CD4-positive, alpha-beta T cell treated with Interleukin-17A for 1 hour (primary cell): Measurements from ENCODE around the gene SCNM1.
"Not testable (repeated sequence)": the region's sequence is repeated elsewhere in the genome, so short reads cannot be mapped to it uniquely, and the experiment has no call there.

Source experiments
- DNase-seq: peaks from one replicate; pipeline ENCODE4 v3.0.0-alpha.2; 2020

The SCNM1 gene

DNA sequence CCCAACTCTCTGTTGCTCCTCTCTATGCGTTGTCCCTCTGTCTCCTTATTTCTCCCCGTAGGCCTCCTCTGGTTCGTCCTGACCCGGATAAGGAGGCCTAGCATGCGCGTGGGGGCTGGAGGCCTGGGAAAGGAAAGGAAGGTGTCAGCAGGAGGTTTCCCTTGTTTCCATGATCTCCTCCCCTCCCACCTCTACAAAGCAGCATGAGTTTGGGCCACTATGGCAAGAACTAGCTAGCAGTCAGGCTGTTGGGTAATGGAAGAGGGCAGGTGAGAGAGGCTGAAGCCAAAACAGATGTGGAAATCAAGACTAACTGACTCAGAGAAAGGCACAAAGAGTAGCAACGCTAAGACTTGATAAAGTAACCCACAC lies 18.8 kb upstream of the SCNM1 start:
- no peak for DNase-seq

DNA sequence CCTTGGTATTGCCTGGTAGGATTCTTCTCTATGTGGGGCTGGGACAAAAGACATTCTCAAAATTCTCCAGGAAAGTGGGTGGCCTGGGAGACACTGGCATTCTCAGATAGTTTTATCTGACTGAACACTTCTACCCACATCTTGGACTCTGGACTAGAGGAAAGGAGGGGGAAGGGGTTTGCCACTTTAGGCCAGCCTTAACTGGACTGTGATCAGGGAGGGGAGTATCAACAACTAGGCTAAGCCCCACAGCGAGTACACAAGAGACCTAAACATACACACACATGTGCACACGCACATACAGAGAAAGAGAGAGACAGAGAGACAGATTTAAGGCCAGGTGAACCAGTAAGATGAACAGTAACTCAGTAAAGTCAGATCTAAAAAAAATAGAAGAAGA lies 18.3 kb upstream of the SCNM1 start:
- no peak for DNase-seq

DNA sequence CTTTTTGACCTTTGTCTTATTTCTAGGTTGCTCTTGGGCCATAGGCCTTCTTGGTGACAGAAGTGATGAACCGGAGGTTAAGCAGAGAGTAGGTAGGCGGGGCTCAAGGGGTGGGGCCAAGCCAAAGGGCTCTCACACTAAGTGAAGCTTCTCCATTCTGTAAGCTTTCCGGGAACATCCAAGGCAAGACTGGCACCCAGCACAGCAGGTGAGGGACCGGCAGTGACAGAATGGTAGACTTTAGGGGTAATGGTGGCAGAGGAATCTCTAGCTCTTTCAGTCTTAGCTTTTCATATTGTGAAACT lies 9.5 kb upstream of the SCNM1 start, which contains the start of gene TNFAIP8L2:
Gene TNFAIP8L2, plus strand, starts transcription at position 135 of the 305 bp plus-strand sequence. CDS start 2,049 bp downstream, outside the sequence.
- DNase-seq = peak; percentile 76

GRCh38 chr1:151157067-151157531 lies 8.8 kb upstream of the SCNM1 start:
- peak; percentile 74 for DNase-seq

- no peak for DNase-seq
These were observed 7.6 kb upstream of the SCNM1 start for GRCh38 chr1:151158326-151158725.

GRCh38 chr1:151158751-151159251 lies 7.1 kb upstream of the SCNM1 start:
- no peak for DNase-seq

- DNase-seq = no peak
These were observed 6.6 kb upstream of the SCNM1 start for GRCh38 chr1:151159373-151159772.

DNA sequence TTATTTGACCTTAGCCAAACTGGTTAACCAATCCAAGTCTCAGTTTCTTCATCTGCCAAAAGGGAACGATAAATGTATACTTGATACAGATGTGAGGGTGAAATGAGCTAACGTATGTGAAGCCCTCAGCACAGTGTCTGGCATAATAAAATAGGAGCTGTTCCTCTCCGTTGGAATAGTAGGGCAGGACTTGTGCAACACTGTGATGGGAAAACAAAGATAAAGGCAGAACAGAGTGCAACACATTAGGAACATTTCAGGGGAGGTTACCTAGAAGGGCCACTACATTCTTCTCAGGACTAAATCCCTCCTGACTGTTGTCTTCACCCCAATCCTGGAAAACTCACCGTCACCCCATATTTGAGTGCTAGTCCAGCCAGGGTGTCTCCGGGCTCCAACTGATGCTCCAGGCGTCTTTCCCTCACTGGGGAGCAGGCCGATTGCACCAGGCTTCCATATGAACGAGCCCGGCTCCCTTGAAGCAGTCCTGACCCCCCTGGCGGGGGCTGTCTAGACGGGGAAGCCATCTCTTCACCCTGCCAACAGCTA lies 1.1 kb upstream of the SCNM1 start:
- no peak for DNase-seq

DNA sequence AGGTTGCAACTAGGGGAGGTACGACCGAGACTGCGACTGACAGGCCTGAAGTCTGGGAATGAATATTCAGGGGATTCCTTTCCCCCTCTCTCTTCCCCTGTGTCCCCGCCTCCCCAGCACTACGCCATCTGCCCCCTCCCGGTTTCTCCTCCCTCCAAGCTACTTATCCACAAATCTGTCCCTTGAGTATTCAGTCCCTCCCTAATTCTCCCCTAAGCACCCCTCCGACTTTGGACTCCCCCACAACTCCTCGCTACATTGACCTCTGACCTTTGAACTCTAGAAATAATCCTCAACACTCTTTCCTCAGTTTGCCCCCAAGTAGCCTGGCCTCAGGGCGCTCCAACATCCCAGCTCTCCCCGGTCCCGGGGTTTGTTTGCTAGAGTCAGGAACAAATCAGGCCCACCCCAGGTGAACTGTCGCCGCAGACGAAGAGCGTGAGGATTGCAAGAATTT lies 635 bp upstream of the SCNM1 start:
- DNase-seq = no peak

GRCh38 chr1:151166505-151166956 lies 587 bp downstream of the SCNM1 start:
- no peak for DNase-seq

DNA sequence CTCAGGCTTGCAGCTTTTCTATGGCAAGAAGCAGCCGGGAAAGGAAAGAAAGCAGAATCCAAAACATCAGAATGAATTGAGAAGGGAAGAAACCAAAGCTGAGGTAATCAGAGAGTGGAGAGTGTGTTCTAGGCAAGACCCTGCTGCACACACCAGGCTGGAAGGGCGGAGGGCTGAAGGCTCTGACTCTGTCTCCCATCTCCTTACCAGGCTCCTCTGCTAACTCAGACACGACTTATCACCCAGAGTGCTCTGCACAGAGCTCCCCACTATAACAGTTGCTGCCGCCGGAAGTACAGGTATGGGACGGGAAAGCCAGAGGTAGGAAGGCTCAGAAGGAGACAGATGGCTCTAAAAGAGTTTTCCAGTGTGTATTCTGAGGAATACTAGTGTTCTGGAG lies 1.2 kb downstream of the SCNM1 start:
- no peak for DNase-seq

GRCh38 chr1:151171190-151171589 lies 5.2 kb downstream of the SCNM1 start:
- DNase-seq = no peak

DNA sequence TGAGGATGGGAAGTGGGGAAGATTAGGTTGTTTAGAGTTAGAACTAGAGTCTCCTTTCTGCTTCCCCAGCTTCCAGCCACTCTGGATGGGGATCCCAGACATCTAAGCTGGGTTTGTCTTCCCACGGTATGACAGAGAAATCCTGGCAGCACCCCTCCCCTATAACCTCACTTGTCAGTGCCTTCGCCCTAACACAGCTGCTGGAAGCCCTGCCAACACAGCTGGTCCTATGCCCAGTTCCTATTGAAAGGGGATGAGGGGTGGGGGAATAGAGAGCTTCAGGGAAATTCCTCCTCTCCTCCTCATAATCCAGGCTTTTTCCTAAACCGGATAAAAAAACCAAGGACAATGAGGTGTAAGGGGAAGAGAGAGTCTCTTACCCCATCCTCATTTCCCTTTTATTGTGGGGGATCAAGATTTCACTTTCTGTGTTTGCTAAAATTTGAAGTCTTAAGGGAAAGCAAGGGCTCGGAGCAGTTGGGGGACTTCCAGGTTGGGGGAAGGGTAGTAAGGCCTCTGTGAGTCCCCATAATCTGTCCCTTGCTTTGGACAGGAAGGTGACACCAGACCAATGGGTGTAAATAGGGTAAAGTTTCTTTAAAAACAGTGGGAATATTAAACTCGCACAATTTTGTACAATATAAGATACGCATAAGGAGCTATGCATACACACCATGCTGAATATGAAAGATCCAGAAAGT lies 9.2 kb downstream of the SCNM1 start:
- no peak for DNase-seq

GRCh38 chr1:151175863-151176262 lies 9.9 kb downstream of the SCNM1 start, which contains the start of gene TMOD4:
TSS of gene TMOD4 (minus strand) at chr1:151175981. CDS start at chr1:151174875, 1,106 bp downstream.
- no peak for DNase-seq

- no peak for DNase-seq
These were observed 10.6 kb downstream of the SCNM1 start for GRCh38 chr1:151176514-151177045.

- DNase-seq = no peak
These were observed 18.3 kb downstream of the SCNM1 start for GRCh38 chr1:151184211-151184610.

DNA sequence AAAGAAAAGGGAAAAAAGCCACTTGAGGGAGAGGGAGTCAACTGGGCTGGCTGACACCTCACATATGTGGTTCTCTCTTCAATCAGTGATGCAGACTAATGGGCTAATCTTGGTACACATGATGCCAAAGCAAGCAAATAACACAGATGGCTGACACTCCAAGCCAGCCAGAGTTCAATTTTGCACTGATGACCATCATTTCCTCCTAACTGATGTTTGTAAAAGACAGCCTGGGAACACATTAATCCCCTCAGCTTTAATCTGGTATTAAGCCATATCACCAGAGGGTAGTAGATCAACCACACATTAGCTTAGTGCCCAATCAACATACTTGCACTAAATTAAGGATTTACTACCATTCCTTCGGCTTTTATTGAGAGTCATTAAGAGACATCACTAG lies 21.3 kb downstream of the SCNM1 start:
- no peak for DNase-seq

DNA sequence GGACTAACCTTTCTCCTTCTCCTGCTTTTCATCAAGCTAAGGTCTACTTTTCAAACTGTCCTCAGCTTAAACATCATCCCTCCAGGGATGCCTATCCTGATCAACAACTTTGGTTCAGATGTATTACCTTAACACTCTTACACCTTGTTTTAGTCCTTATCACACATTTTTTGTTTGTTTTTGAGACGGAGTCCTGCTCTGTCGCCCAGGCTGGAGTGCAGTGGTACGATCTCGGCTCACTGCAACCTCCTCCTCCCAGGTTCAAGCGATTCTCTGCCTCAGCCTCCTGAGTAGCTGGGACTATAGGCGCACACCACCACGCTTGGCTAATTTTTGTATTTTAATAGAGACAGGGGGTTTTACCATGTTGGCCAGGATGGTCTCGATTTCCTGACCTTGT lies 22.7 kb downstream of the SCNM1 start:
- DNase-seq = not testable (repeated sequence)

- peak; percentile 88 for DNase-seq
These were observed 23.9 kb downstream of the SCNM1 start, which contains the start of gene VPS72 for GRCh38 chr1:151189637-151190445. TSS of gene VPS72 (minus strand) at chr1:151190197. CDS start at chr1:151190121, 76 bp downstream.

- no peak for DNase-seq
These were observed 26.1 kb downstream of the SCNM1 start for GRCh38 chr1:151192047-151192446.

DNA sequence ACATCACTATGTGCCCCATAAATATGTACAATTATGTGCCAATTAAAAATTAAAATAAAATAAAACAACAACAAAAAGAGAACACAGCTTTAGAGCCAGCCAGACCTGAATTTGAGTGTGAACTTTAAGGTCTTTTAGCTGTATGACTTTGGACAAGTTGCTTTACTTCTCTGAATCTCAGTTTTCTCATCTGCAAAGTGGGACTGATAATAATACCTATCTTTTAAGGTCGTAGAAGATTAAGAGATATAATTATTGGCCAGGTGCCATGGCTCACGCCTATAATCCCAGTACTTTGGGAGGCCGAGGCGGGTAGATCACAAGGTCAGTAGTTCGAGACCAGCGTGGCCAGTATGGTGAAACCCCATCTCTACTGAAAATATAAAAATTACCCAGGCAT lies 27.4 kb downstream of the SCNM1 start:
- no peak for DNase-seq

GRCh38 chr1:151193856-151194255 lies 27.9 kb downstream of the SCNM1 start:
- DNase-seq = no peak
